Sigmoid colon (tissue), 7 donors: ENCODE data around the gene MRPL1. TPM values are rescaled to one million over a fixed set of nuclear protein-coding genes. Genes with fewer than 3 reads are reported as not detected.

ENCODE experiments used
- DNase-seq: peaks from one replicate; pipeline ENCODE4 v3.0.0-alpha.2; 2019
- H3K27ac ChIP-seq, 4 donors: fragments of 200-600 bp; sonication (generic); one replicate each; pipeline ENCODE4 v1.5.1; 2016 to 2019; ENCODE audit warnings: mild to moderate bottlenecking in 1 of 4
- H3K27me3 ChIP-seq, 3 donors: fragments of 200-600 bp; sonication (generic); one replicate each; pipeline ENCODE4 v1.5.1; 2019; ENCODE audit warnings: mild to moderate bottlenecking in 1 of 3
- H3K36me3 ChIP-seq, 4 donors: fragments of 200-600 bp; sonication (generic); one replicate each; pipeline ENCODE4 v1.5.1; 2016 to 2019
- H3K4me1 ChIP-seq, 4 donors: fragments of 200-600 bp; sonication (generic); one replicate each; pipeline ENCODE4 v1.5.1; 2017 to 2019
- H3K4me3 ChIP-seq, 4 donors: fragments of 200-600 bp; sonication (generic); one replicate each; pipeline ENCODE4 v1.5.1; 2017 to 2019; ENCODE audit warnings: mild to moderate bottlenecking in 2 of 4, moderate library complexity in 1 of 4
- H3K9me3 ChIP-seq, 4 donors: fragments of 200-600 bp in 3 of 4; sonication (generic) in 3 of 4; one replicate each; pipeline versions ENCODE4 v1.5.1 to v1.6.1; 2013 to 2019
- CTCF ChIP-seq, 4 experiments: fragments of 450-650 bp in 3 of 4; fragments of 200-600 bp in 1 of 4; IDR thresholded peaks; one replicate each; pipeline ENCODE4 v1.5.1; 2016 to 2019; ENCODE audit warnings: antibody characterized with exemption in 4 of 4, mild to moderate bottlenecking in 3 of 4, moderate library complexity in 2 of 4
- EP300 ChIP-seq, 4 donors: sonication (generic); formaldehyde crosslinking; IDR thresholded peaks; one replicate each; pipeline ENCODE4 v1.6.1; 2017; ENCODE audit warnings: antibody characterized with exemption in 4 of 4
- POLR2A ChIP-seq, 2 donors: fragments of 450-650 bp; IDR thresholded peaks; one replicate each; pipeline ENCODE4 v1.6.1; 2016; ENCODE audit warnings: antibody characterized with exemption in 2 of 2, mild to moderate bottlenecking in 2 of 2, moderate library complexity in 2 of 2
- POLR2AphosphoS5 ChIP-seq, 4 donors: sonication (generic); formaldehyde crosslinking; IDR thresholded peaks; one replicate each; pipeline ENCODE4 v1.6.1; 2017; ENCODE audit warnings: antibody characterized with exemption in 4 of 4
- WGBS, 2 donors: extraction: QIAGEN DNeasy Blood & Tissue Kit; methylation state at CpG; one replicate each; pipeline ENCODE4 v1.1.7; 2013; 5-methylcytosine and 5-hydroxymethylcytosine counted together
- intact Hi-C: fragments of 100-400 bp; cut with DNase I; formaldehyde crosslinking; loops from one replicate; pipeline ENCODE4 v1.15.1; 2023
- polyA plus RNA-seq, 3 donors: library from polyadenylated mRNA; stranded (reverse); fragments of 200-250 nt; gene quantifications; one replicate each; pipeline ENCODE4 v1.2.3, GENCODE V29; 2013
- total RNA-seq, 4 donors: library from RNA; depleted of rRNA; stranded (reverse); fragments of >200 nt; gene quantifications; one replicate each; pipeline ENCODE4 v1.1.0, GENCODE V29; 2016
- donor health status: healthy with polysubstance abuse.
- donor health status: Bipolar disorder and iron deficiency.
- donor health status: healthy.

MRPL1 gene
- total and polyA plus RNA-seq, 7 donors, result 23.2 to 52.9 (median 30.0) TPM

- Histone ChIP-seq H3K27me3 (no peaks in the 10 kb centered on the region), H3K9me3 (no peaks in the 10 kb centered on the region), H3K27ac (no peak overlapping the region), H3K4me1 (no peaks in the 10 kb centered on the region), H3K36me3 (peaks cover 0 to 15% (median 5%) of the 10 kb centered on the region in 4 donors), H3K4me3 (no peak overlapping the region)
- intact Hi-C loops, result no loop called here
- TF ChIP-seq EP300 (IDR thresholded peaks at IDR 0.05) (no peak), POLR2A (IDR thresholded peaks at IDR 0.05) (no peak), CTCF (IDR thresholded peaks at IDR 0.05) (no peak), POLR2AphosphoS5 (IDR thresholded peaks at IDR 0.05) (no peak)
- no peak for DNase-seq
These were observed 18.2 kb downstream of the MRPL1 start for GRCh38 chr4:77880784-77881183.

GRCh38 chr4:77881460-77882295 is 19.0 kb downstream of the MRPL1 start:
- WGBS, 2 donors, result 27 to 73% methylated on average over 8 of the region's 8 CpGs
- Histone ChIP-seq H3K36me3 (peaks cover 0 to 24% (median 7%) of the 10 kb centered on the region in 4 donors), H3K9me3 (no peaks in the 10 kb centered on the region), H3K27ac (no peak overlapping the region), H3K4me1 (no peaks in the 10 kb centered on the region), H3K4me3 (no peak overlapping the region), H3K27me3 (no peaks in the 10 kb centered on the region)
- TF ChIP-seq POLR2A (IDR thresholded peaks at IDR 0.05), result no peak
- DNase-seq, result no peak
- intact Hi-C loops, result no loop called here

GRCh38 chr4:77893451-77893850 is 30.8 kb downstream of the MRPL1 start:
- H3K4me3 ChIP-seq, result no peak overlapping the region
- no peaks in the 10 kb centered on the region for H3K4me1 ChIP-seq
- H3K36me3 ChIP-seq, result peaks cover 0 to 55% (median 0%) of the 10 kb centered on the region in 4 donors
- H3K27ac ChIP-seq, result no peak overlapping the region
- DNase-seq, result no peak
- intact Hi-C loops, result no loop called here
- no peaks in the 10 kb centered on the region for H3K9me3 ChIP-seq
- TF ChIP-seq POLR2A (IDR thresholded peaks at IDR 0.05) (no peak), CTCF (IDR thresholded peaks at IDR 0.05) (no peak), POLR2AphosphoS5 (IDR thresholded peaks at IDR 0.05) (no peak), EP300 (IDR thresholded peaks at IDR 0.05) (no peak)
- H3K27me3 ChIP-seq, result no peaks in the 10 kb centered on the region
- WGBS, 2 donors, result 55 to 88% methylated on average over 2 of the region's 2 CpGs

- H3K27ac ChIP-seq, result no peak overlapping the region
- H3K4me1 ChIP-seq, result no peaks in the 10 kb centered on the region
- H3K36me3 ChIP-seq, result peaks cover 0 to 23% (median 0%) of the 10 kb centered on the region in 4 donors
- no peak for DNase-seq
- no peaks in the 10 kb centered on the region for H3K27me3 ChIP-seq
- TF ChIP-seq EP300 (IDR thresholded peaks at IDR 0.05) (no peak), POLR2A (IDR thresholded peaks at IDR 0.05) (no peak), CTCF (IDR thresholded peaks at IDR 0.05) (no peak), POLR2AphosphoS5 (IDR thresholded peaks at IDR 0.05) (no peak)
- WGBS, 2 donors, result 48 to 88% methylated on average over 1 of the region's 1 CpG
- H3K4me3 ChIP-seq, result no peak overlapping the region
- intact Hi-C loops, result no loop called here
- H3K9me3 ChIP-seq, result no peaks in the 10 kb centered on the region
These were observed 37.0 kb downstream of the MRPL1 start for GRCh38 chr4:77899607-77900006.

GRCh38 chr4:77903186-77903585 is 40.6 kb downstream of the MRPL1 start:
- H3K4me1 ChIP-seq, result no peaks in the 10 kb centered on the region
- H3K4me3 ChIP-seq, result no peak overlapping the region
- H3K9me3 ChIP-seq, result no peaks in the 10 kb centered on the region
- H3K36me3 ChIP-seq, result peaks cover 0 to 8% (median 0%) of the 10 kb centered on the region in 4 donors
- TF ChIP-seq POLR2A (IDR thresholded peaks at IDR 0.05), result no peak
- no peak for TF ChIP-seq EP300 (IDR thresholded peaks at IDR 0.05)
- no peak for TF ChIP-seq CTCF (IDR thresholded peaks at IDR 0.05)
- TF ChIP-seq POLR2AphosphoS5 (IDR thresholded peaks at IDR 0.05), result no peak
- 95 to 96% methylated on average over 1 of the region's 1 CpG for whole genome bisulfite sequencing, 2 donors
- H3K27ac ChIP-seq, result no peak overlapping the region
- intact Hi-C loops, result no loop called here
- no peaks in the 10 kb centered on the region for H3K27me3 ChIP-seq
- no peak for DNase-seq
